GM21526 (cell line): ENCODE measurements around the gene PIWIL4.
"Not testable (repeated sequence)": the region's sequence is repeated elsewhere in the genome, so short reads cannot be mapped to it uniquely, and the experiment has no call there.

Source experiments
- ATAC-seq: cut with Tn5 transposase; IDR thresholded peaks from one replicate; pipeline ENCODE4 v1.9.1; 2021; ENCODE audit warnings: moderate library complexity; ENCODE audit not compliant: unreplicated experiment, low FRiP score

The PIWIL4 gene

DNA sequence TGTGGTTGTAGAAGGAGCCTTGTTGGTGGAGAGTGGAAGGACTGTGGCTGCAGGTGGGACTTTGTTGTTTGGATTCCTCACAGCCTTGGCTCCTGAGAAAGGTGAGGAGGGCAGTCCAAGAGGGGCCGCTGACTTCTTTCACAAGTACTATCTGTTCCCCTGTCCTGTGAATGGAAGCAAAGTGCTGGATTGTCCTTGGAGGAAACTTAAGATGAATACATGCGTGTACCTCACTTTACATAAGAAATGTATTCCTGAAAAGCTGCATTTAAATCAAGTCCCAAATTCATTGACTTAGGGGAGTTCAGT lies 21.1 kb upstream of the PIWIL4 start:
- ATAC-seq: no peak

DNA sequence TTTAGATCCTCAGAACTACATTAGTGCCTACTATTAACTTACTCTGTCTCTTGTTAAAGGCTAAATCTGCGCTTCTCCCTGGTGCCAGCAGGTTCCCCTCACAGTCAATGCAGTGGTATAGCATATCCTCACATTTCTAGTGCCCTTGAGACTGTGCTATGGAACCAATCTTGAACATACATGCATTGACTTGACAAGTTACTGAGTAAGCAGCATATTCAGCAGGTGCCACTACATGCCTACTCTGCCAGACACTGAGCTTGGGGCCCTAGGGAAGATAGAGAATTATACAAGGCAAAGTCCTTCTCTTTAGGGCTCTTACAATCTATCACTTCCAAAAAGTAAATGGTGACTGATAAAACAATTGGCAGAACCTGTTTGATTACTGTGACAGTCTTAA lies 20.3 kb upstream of the PIWIL4 start:
- no peak for ATAC-seq

DNA sequence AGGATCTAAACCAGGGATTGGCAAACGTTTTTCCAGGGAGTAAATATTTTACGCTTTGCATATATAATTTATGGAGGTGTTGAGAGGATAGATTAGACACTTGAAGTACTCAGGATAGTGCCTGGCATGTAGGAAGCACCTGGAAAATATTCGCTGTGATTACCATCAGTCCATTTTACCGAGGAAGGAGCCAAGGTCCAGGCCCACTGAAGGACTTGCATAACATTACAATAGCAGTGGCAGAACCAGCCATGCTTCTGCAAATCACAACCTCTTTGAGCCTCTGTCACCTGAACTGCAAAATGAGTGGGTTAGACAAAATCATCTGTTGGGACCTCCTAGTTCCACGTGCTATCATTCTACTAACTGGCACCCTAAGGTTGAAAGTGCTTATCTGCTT lies 18.0 kb upstream of the PIWIL4 start:
- no peak for ATAC-seq

DNA sequence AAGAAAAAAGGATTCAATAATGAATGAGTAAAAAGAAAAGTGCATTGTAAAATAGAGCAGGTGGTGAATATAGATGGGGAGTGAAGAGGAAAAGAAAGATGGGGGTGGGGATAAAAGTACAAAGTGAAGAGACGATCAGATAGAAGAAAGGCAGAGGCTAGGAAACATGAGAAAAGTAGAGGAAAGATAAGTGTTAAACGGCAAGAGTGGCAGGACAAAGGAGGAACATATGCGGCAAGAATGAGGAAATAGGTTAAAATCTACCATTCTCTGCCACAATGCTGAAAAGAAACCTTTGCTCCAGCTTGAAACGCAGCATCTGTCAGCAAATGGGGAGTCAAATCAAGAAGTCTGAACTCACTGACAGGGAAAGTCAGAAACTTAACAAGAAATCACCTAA lies 16.7 kb upstream of the PIWIL4 start:
- ATAC-seq: no peak

DNA sequence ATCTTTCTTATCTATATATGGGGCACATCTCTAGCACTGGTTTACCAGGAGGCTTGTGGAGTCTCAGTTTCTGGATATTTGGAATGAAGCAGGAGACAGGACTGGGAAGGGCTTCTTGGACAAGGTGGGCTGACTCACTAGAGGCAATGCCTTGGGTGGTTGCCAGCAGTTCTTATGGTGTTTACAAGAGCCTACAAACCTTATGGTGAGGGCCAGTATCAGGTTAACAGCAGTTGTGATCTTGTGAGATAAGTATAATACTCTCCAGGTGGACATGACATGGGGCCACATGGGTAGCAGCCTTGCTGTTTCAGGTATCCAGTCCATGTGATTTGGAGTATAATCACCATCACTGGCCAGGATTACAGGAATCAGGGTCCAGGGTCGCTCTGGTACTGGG lies 13.2 kb upstream of the PIWIL4 start:
- no peak for ATAC-seq

DNA sequence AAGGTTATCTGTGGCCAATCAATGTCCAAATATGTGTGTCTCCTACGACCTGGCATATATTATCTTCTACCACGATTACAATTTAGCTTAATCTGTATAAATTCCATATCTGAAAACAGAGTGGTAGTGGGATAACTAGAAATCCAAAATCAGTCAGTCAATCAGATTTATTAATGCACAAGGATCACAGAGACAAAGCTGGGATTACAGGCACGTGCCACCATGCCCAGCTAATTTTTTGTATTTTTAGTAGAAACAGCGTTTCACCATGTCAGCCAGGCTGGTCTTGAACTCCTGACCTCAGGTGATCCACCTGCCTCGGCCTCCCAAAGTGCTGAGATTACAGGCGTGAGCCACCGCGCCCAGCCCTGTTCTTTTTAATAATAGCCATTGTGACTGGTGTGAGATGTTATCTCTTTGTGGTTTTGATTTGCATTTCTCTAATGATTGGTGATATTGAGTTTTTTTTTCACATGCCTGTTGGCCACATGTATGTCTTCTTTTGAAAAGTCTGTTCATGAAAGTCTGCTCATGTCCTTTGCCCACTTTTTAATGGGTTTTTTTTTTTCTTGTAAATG lies 11.3 kb upstream of the PIWIL4 start:
- not testable (repeated sequence) for ATAC-seq

DNA sequence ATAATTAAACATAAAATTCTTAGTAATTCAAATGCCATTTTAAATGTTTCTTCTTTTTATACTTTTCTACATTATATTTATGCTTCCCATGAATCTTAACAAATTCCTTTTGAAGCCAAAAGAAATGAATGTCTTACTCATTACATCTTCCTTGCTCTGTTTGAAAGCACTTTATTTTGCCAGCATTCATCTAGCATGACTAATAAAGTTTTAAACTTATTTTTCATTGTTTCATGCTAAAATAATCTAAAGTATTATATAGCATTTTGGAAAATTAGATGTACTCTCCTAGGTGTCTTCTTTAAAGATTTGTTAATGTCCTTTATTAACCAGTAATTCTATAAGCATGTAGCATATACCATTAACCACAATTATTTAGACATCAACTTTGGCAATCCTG lies 9.7 kb upstream of the PIWIL4 start:
- no peak for ATAC-seq

DNA sequence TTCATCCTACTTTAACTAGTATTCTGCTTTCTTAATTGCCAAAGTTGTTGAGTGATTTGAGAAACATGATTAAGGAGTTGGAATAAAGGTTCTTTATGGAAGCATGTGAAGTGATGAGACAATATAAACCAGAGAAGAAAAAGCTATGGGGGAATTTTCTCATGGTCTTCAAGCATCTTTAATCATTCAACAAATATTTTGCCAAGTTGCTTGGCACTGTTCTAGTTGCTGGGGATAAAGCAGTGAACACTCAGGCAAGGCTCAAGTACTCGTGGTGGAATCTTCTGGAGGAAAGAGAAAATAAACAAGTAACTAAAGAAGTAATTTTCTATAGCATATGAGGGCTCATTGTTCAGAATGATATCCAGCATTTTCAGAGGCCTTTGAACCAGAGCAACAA lies 9.2 kb upstream of the PIWIL4 start:
- ATAC-seq: no peak

DNA sequence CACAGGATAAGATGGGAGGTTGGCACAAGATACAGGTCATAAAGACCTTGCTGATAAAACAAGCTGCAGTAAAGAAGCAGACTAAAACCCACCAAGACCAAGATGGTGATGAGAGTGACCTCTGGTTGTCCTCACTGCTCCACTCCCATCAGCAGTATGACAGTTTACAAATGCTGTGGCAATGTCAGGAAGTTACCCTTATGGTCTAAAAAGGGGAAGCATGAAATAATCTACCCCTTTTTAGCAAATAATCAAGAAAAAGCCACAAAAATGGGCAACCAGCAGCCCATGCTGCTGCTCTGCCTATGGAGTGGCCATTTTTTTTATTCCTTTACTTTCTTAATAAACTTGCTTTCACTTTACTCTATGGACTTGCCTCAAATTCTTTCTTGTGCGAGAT lies 8.7 kb upstream of the PIWIL4 start:
- ATAC-seq: no peak

DNA sequence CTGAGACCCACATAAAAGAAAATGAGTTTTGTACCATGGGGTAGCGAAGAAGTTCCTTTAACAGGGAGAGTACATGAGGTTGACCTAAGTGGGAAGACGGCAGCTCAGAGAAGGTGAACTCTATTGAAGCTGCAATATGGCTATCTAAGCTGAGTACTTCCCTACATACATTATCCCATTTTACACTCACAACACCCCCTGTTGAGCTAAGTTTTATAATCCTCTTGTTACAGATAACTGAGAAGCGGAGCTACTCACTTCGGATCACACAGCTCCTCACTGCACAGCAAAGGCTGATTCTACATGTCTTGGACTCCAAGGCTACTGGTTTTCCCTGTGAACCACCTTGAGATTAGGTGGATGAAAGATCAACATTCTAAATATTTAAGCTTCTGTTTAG lies 8.2 kb upstream of the PIWIL4 start:
- ATAC-seq: no peak

DNA sequence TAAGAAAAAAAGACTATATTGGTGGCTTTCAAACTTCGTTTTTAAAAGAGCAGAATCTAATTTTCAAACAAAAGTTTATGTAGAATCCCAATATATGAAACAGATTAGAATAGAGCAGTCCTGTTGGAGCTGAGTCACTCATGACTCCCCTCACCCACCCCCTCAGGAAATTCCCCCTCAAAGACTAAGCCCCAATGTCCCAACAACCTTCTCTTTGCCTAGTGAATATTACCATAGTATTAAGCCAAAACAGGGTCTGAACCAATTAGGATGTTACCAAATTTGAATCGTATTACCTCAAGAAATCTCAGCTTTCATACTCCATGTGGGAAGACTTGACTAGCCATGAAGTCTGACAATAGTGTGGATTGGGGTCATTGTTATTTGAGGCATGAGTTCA lies 7.8 kb upstream of the PIWIL4 start:
- no peak for ATAC-seq

DNA sequence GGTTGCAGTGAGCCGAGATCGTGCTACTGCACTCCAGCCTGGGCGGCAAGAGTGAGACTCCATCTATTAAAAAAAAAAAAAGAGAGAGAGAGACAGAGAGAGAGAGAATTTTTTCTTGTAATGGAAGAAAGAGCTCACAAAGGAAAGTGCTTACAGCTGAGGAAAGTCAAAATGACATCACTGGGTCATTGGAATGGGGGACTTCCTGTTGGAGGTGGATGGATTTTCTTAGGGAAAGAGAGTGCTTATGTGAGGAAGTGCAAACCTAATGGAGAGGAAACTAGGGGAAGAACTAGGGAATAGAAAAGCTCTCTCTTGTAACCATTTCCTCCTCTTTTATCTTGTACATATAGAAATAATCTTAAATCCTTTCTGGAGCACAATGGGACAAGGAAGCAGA lies 6.3 kb upstream of the PIWIL4 start:
- ATAC-seq: no peak

DNA sequence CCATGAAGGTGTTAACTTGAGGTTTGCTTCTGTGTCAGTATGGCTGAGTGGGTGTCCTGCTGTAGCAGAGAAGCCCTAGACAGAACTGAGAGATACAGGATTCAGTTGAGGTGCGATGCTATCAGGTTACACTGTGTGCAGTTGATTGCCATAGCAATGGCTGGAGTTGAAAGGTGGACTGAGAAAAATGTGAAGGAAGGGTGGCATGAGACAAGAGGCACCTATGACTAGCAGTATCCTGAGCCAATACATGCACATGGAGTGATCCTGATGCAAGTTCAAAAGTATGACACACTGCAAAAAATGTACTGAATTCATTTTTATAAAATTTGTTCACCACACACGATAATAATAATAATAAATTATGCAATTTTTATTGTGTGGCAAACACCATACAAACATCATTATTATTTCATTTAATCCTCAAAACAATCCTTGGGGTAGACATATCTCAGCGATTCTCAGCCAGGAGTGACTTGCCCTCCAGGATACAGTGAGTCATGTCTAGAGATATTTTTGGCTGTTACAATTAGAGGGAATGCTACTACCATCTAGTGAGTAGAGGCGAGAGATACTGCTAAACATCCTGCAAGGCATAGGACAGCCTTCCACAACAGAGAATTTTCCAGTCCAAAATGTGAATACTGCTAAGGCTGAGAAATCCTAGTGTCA lies 3.9 kb upstream of the PIWIL4 start:
- no peak for ATAC-seq

DNA sequence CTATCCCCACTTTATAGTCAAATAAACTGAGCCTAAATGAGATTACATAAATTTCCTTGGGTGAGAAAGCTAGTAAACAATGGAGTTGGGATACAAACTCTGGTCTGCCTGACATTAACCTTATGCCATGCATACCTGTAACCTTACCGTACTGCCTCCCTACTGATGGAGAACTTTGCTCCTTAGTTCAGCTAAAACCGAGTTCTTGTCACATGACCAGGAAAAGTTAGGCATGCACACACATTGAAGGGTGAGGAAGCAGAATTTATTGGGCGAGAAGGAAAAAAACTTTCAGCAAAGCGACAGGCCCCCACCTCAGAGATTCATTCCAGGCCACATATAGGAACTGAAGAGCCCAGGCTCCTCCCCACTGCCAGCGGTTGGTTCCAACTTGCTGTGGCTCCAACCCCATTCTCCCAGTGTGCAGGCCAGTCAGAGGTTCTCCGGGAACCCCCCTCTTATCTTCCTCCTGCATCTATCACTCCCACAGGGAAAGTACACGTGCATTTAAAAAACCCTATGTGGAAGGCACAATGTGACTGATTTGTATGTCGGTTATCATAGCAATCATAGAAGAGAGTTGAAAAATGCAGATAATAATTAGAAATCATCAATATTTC lies 3.2 kb upstream of the PIWIL4 start:
- no peak for ATAC-seq

DNA sequence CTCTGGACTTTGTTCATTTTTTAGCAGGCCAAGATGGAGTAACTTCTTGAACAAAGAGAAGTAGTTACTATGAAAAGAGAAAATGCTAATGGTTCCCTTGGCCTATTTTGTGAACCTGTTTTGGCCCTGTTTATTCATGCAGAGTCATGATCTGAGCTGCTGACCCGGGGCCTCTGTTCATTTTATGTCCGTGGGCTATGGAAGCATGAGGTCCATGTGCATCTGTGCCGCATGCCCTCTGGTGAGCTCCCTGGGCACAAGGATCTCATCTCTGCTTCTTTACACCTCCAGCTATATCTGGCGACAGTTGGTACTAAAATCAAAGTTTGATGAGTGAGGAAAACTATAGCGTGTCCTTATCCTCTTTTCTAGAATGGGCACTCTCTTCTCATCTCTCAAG lies 1.0 kb downstream of the PIWIL4 start:
- no peak for ATAC-seq

DNA sequence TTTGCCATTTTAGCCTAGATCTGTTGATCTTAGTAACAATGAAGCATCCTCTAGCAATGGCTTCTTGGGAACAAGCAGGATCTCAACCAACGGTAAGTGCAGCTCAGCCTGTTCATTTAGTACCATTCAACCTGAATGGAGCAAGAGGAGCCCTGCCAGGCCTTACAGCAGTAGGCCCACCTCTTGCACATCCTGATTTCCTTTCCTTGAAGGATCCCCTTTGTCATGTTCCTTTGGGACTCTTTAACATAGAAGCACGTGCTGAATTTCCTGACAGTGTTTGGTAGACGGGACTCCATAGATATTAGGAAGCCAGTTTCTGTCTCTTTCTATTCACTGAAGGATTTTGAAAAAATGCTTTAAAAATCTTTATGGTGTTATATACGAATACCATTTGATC lies 1.5 kb downstream of the PIWIL4 start:
- no peak for ATAC-seq

DNA sequence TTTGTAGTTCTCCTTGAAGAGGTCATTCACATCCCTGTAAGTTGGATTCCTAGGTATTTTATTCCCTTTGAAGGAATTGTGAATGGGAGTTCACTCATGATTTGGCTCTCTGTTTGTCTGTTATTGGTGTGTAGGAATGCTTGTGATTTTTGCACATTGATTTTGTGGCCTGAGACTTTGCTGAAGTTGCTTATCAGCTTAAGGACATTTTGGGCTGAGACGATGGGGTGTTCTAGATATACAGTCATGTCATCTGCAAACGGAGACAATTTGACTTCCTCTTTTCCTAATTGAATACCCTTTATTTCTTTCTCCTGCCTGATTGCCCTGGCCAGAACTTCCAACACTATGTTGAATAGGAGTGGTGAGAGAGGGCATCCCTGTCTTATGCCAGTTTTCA lies 5.8 kb downstream of the PIWIL4 start:
- not testable (repeated sequence) for ATAC-seq

DNA sequence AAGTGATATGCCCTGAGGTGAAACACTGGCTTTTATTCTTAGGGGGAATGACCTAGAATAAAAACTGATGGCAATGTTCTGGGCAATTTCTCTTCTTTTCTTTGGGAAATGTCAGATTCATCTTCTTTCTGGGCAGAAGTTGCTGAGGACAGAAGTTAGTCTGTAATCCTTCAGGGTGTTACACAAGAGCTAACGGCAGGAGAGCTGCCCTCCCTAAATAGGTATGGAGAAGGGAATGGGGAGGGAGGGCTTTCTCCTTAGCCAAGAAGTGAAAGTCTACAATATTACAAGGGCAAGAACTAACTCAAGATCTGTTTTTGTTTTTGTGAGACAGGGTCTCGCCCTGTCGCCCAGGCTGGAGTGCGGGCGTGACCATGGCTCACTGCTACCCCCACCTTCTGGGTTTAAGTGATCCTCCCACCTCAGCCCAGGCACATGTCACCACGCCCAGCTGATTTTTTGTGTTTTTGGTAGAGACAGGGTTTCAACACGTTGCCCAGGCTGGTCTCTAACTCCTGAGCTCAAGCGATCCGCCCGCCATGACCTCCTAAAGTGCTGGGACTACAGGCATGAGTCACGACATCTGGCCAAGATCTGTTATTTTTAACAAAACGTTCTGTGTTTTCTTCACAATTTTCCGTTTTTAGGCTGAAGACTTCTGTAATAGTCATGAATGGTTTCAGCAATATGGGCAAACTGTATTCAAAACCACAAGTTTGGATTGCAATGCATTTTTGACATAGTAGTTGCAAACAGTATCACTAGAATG lies 7.2 kb downstream of the PIWIL4 start:
- ATAC-seq: no peak

DNA sequence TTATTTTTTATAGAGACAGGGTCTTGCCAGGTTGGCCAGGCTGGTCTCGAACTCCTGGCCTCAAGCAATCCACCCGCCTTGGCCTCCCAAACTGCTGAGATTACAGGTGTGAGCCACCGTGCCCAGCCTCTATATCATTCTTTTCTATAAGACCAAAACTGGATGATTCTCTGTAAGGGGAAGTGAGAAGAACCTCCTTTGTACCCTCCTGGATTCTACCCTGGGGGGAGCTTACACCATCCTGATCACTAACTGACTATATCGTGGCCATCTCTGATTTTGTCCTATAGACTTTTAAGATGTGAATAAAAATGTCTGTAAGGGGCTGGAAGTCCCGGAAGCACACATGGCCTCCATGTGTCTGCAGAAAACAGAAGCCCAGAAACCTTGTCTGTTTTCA lies 9.1 kb downstream of the PIWIL4 start:
- no peak for ATAC-seq

DNA sequence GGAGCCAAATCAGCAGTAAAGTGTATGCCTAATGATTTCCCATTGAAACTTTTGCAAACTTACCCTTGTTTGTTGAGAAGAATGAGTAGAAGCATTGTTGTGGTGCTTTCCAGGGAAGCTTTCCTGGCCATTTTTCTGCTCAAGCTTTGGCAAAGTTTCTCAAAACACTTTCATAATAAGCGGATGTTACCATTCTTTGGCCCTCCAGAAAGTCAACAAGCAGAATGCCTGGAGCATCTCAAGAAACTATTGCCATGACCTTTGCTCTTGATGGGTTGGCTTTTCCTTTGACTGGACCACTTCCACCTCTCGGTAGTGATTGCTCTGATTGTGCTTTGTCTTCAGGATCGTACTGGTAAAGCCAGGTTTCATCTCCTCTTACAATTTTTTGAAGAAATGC lies 10.7 kb downstream of the PIWIL4 start:
- no peak for ATAC-seq

DNA sequence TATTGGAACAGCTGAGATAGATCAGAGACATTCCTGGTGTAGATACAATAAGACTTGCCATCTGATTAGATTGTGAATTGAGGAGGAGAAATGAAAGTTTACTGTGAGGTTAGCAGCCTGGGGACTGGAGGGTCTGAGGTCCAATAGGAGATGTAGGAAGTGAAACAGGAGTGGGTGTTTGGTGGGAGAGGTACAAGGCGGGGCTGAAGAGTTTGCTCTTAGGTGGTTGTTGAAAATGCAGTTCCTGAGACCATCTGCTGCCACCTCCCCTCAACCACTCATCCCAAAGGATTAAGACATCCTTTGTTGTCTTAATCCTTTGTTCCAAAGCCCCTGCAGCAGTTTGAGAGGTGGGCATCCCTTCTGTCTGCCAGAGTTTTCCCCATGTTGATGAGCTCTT lies 14.8 kb downstream of the PIWIL4 start:
- peak; percentile 80 for ATAC-seq
